Measurements from ENCODE around the gene CBX8. TPM values are rescaled to one million over a fixed set of nuclear protein-coding genes. Genes with fewer than 3 reads are reported as not detected.
"Not testable (repeated sequence)": the region's sequence is repeated elsewhere in the genome, so short reads cannot be mapped to it uniquely, and the experiment has no call there.

The CBX8 gene
- polyA plus RNA-seq, 5 donors: 7.3 to 12.4 (median 9.2) TPM

DNA sequence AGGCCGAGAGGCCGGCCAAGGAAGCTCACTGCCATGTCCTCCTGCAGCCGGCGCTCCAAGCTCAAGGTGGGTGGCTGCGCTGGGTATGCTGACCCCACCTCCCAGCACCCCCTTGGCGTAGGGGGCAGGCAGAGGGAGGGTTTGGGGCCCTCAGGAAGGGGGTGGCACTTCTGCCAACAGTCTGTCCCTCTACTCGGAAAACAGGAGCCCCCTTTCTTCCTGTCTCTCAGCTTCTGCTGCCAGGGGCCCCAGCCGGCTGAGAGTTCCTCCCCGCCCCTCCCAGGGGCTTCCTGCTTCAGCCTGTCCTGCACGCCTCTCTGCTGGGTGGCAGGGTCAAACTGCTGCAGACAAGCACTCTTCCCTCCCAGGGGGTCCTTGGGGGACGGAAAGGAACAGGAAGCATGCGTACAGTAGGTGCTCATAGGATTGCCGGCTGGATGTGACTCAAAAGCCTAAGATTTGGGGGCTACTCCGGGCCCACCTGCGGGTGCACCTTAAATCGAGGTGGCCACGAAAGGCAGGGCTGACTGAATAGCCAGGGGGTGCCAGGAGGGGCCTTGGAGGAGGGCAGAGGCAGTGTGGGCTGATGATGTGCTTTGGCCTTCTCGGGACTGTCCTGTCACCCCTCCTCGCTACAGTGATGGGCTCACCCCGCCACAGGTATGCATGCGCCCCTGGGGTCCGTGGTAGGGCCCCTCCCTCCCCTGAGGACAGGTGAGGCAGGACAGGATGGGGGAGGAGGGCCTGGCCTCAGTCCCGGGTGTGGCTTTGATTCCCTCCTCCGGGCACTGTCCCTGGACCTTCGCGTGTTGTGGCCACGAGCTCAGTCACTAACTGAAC, 14.9 kb downstream of the CBX8 start:
- DNase-seq: no peak

DNA sequence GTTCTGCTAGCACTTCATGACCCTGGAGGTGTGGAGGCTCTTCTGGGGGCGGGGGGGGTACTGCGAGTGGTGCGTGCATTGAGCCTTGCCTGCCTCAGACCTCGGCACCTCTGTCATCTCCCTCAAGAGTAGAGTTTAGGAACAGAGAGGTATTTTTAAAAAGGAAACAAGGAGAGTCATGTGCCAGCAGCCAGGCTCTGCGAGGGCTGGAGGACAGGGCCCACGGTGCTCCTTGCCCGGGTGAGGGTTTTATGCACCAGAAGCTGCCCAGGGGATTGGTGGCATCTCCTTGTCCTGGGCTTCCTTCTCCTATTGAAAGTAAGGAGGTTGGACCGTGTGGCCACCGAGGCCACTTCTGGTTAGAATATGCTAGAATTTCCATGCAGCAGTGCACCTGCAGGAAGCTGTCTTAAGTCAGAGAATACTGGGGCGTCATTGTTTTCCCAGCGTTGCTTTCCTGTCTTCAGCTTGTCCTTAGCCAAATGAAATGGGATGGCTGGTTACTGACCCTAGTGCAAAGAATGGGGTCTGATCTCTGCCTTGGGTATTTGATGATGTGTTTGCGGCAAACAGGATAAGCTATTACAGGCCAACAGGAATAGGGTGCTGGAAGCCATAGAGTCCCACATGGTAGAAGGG, 15.7 kb downstream of the CBX8 start:
- DNase-seq: no peak

DNA sequence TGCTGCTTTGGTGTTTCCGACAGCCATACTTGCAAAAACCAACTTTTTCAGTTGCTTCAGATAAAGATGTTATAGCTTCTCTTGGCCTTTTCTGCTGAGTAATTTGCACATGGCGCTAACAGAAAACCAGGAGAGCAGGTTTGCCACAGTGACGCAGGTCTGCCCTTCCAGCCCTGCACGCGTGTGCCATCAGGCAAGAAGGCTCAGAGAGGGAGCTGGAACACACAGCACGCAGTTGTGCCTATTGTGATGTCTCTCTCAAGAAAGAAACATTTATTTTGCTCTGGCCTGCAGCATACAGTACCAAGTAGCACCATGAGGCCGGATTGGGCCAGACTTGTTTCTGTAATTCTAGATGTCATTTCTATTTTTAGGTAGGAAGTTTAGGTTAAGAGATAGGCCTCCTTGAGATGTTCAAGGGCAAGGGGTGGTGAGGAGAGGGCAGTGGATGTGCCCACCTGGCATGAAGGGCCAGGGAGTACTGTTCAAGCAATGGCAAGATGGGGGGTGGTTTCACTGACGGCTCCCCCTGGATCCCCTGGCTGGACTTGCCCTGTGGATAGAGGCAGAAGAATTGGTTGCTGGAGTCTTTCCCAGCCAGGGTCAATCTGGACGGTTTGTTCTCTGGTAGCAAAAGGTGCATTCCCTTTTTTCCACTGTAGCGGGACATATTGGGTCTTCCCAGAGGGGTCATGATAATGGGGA, 17.1 kb downstream of the CBX8 start:
- DNase-seq: no peak

DNA sequence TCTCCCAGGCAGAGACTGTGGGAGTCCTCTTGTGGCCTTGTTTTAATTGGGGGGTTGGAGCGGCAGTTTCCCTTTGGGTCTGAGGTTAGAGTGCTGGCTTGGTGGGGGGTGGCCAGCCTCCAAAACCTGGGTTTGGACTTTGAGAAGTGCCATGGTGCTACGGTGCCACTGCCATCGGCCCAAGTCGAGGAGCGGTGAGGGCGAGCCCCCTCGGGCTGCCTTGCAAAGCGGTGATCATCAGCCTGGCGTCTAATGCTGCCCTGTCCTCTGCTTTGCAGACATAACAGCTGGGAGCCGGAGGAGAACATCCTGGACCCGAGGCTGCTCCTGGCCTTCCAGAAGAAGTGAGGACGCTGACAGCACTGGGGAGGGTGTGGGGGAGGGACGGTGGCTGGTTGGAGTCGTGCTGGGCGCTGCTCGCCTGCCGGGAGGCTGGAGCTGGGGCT, 17.8 kb downstream of the CBX8 start:
- no peak for DNase-seq

DNA sequence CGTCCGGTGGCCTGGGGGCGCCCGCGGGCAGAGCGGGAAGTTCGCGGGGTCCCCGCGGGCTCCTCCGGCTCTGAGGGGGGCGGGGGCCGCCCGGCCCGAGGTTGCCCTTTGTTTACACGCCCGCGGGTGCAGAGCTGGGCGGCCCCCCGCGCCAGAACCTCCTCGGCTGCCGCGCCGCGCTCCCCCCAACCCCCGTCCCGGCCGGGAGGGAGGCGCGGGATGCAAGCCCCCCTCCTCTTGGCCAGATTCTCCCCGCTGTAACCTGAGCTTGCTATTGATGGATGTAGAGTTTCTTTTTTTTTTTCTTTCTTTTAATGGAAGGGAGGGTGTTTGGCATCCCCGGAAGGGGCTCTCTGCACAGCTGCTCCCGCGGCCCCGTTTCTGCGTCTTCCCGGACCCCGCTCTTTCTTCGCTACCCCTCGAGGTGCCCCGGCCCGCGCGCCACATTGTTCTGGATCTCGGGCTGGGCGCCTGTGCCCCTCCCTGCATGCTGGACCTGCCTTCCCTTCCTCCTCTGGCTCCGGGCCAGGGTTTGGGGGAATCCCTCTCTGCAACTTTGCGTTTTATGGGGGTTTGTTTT, 18.3 kb downstream of the CBX8 start:
- DNase-seq: peak in 1 of 2 donors; percentile 45

DNA sequence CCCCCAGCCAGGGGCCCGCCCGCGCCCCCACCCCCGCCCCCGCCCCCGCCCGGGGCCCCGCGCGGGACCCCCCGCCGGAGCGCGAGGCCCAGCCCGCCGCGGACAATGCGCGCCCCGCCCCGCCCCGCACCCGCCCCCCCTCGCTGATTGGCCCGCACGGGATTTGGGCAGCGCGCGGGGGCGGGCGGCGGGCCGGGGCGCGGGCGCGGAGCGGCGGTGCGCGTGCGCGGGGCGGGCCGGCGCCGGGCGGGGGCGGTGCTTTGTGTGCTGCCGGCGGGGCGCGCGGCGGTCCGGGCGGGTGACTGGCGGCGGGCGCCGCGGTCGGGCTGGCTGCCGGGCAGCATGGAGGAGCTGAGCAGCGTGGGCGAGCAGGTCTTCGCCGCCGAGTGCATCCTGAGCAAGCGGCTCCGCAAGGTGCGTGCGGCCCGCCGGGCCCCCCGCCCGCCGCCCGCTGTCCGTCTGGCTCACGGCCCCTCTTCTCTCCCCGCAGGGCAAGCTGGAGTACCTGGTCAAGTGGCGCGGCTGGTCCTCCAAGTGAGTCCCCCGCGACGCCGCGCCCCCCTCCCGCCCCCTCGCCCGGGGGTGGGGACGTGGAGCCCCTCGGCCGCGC, 18.9 kb downstream of the CBX8 start, which contains the start of gene CBX2:
Gene CBX2, plus strand, starts transcription at position 255 of the 610 bp plus-strand sequence. Its CDS starts 88 bp downstream, at position 343.
- DNase-seq: peak; percentile 61 to 73

DNA sequence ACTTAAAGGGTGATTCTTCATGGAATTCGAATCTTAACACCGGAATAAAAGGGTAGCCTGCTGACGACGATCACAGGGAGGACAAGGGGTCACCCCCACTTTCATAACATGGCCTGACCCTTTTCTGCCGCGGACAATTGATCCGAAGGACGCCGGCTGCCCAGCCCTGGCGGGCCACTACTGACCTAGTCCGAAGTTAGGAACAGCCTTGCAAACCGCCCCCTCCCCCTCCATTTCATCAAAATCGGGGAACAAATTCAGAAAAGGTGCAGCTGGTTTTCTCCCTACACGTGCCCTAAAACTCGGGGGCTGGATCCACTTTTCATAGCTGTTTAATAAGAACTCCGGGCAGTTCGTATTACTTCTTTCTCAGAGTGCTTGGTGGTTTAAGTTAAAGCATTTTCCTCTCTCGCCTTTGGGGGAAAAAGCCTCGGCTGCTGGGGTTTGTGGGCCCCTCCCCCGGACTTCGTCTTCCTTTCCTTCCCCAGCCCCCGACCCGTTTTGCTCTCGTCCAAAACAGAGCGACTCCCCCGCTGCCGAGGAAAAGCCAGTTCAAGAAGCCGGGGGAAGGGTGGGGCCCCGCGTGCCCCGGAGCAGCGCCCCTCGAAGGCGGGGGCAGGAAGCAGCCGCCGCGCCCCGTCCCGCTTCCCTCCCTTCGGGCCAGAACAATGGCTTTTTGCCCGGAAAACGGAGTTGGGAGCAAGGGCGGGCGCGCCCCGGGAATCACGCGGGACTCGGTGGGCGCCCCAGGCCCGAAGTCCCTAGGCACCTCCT, 19.6 kb downstream of the CBX8 start:
- DNase-seq: peak; percentile 78 to 79

DNA sequence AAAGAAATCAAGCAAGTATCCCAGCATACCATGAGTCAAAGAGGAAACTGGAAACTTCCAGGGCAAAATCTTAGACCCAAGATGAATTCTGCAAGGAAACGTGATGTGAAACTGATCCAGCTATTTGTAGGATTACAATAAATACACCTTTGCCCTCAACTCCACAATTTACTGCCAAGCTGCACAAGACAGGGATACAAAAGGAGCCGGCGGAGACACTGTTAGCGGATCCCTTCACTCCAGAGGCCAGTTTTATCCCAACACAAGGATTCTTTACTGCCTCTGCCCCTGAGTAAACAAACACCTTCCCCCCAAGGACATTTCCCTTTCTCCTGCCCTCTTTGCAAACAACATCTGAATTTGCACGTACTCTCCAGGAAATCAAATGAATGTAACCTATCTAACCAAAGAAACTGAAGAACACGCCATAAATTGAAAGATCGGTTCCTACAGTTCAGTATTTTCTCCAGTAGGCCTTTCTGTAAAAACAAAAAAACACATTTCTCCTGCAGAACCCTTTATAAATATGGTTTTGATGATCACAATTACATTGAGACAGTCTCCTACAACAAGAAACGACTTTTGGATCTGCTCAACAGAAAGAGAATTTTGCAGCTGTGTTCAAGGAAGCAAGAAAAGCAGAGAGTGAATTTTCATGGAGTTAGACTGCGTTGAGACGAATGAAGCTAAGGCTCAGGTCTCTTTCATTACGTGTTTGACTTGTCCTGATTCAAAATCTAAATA, 20.3 kb downstream of the CBX8 start:
- DNase-seq: no peak

DNA sequence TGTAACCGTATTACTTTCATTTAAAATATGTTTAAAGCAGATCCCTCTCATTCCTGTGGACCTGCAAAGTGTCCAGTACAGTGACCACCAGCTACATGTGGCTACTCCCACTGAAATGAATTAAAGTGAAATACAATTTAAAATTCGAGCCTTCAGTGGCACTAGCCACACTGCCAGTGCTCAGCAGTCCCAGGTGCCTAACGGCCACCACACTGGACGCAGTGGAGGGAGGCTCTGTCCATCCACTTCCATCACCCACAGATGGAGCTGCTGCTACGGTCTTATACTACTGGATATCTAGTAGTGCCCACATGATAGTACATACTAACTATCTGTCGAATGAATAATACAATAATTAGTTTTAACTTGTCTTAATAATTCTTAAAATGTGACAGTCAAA, 21.2 kb downstream of the CBX8 start:
- DNase-seq: no peak

DNA sequence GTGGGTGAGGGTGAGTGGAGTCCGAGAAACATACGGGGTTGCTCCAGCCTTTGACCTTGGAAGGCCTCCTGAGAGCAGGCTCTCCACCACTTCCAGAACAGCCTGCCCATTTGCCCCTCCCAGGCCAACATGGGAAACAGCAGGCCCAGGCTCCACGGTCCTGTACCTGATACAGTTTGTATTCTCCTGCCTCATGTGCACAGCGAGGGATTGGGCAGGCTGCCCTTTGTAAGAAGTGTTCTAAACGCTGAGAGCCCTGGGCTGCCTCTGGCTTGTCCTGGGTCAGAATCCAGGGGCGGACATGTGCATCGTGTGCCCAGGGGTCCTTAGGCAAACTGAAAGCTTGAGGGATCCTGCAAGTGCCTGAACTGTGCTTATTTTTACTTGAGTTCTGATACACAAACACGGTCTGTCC, 22.3 kb downstream of the CBX8 start:
- DNase-seq: no peak

DNA sequence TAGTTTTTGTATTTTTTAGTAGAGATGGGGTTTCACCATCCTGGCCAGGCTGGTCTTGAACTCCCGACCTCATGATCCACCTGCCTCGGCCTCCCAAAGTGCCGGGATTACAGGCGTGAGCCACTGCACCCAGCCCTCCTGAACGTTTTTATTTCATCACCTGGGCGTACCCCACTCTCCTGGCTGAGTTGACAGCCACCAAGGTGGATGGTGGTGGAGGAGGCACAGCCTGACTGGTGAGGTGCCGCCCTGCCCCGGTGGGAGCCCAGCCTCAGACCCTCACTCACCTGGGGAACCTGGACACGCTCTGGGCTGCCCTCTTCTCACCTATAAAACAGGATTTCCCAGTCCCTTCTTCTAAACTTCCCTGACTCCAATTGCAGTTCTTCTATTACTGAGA, 24.2 kb downstream of the CBX8 start:
- DNase-seq: not testable (repeated sequence)

DNA sequence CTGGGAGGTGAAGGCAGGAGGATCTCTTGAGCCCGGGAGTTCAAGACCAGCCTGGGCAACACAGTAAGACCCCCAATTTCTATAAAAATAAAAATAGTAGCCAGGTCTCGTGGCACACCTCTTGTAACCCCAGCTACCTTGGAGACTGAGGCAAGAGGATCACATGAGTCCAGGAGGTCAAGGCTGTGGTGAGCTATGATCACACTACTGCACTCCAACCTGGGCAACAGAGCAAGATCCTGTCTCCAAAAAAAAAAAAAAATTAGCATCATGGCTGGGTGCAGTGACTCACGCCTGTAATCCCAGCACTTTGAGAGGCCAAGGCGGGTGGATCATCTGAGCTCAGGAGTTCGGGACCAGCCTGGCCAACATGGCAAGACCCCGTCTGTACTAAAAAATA, 25.6 kb downstream of the CBX8 start:
- no peak for DNase-seq

DNA sequence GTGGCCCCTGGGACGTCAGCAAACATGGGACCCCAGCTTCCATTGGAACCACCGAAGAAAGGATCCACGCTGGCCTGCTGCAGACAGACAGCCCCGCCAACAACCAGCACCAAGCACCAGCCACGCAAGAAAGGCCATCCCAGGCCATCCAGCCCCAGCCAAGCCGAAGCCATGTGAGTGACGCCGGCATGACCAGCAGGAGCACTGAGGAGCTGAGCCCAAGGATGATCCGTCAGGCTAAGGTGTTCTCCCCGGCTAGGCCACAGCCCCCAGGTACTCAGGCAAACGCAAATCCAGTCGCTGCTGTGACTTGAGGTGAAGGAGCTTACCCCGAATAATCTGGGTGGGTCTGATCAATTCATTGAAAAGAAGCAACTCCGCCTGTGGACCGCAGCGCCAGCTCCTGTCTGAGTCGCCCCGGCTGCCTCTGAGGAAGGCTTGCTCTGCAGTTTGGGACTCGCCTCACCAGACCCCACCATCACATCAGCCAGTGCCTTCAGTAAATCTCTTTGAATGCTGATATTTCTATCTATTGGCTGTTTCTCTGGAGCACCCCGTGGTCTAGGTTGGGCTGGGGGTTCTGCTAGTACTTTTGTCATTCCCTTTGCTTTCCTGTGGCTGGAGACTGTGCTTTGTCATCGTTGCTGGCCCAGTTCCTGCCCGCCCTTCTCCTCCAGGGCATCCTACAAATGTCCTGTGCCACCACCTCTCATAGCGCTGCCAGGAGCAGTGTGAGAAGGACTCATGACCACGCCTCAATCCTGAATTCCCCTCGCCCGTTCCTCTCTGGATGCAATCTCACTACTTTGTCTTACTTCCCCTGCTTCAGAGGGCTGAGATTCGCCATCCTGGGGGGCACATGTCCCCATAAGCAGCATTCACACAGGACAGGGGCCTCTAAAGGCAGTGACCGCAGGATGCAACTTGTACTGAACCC, 27.0 kb downstream of the CBX8 start:
- no peak for DNase-seq

DNA sequence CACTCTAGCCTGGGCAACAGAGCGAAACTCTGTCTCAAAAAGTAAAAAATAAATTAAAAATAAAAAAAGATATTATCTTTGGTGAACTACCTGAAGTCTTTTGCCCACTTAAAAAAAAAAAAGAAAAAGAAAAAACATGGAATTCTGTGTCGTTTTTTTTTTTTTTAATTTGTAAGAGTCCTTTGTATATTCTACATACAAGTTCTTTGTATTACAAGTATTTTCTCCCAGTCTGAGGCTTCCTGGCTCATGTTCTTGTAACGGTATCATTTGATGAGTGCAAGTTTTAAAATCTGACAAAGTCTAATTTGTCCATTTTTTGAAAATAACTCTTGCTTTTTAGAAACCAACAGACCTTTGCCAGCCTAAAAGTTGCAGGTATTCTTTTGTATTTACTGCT, 31.2 kb downstream of the CBX8 start:
- no peak for DNase-seq

DNA sequence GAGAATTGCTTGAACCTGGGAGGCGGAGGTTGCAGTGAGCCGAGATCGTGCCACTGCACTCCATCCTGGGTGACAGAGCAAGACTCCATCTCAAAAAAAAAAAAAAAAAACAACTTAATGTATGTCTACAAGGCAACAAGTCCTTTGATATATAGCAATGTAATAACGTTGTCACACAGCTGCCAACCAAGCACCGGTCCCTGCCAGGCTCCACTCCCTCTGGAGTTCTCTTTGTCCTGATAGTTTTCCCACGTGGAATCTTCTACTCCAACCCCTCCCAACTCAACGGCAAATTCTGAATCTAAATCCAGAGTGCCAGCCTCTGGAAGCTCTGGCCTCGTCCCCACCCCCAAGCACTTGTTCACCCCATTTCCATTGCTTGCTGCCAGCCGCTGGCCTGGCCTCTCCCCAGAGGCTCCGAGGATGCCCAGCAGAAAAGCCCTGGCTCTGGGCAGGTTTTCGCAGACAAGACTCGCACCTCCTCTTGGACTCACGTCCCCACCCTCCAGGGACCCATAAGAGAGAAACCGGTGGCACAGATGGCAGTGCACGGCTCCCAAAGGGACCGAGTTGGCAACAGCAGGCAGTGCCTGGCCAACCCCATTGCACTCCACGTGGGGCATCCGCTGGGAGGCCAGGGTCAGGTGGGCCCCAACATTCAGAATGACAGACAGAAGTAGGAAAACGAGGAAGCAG, 34.8 kb downstream of the CBX8 start:
- no peak for DNase-seq

DNA sequence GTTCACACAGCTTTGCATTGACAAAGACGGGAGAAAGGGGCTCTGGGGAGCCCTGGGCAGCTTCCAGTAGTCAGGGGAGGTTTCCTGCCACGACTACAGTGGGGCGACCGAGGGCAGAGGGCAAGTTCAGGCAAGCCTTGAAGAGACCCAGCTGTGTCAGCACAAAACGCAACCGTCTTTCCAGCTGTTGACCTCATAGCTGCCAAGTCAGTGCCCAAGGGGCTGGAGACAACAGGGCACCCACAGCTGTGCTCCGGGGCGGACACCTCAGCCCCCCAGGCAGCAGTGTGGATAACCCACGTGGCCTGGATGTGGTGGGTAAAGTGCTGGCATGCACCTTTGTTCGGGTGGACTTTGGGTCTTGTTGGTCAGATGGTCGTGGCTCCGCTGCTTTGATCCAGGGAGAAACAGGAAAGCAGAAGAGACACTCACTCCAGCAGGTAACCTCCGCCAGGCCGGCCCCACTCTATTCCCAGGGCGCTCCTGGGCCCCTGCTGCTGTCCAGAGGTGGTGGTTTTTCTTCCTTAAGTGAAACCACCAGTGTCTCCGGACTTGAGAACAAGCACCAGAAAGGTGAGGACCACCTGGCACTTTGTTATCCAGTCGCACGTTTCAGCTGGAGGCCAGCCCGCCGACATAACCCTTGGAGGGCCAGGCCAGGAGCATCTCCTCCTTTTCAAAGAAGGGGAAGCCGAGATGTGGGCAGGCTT, 36.5 kb downstream of the CBX8 start:
- no peak for DNase-seq

DNA sequence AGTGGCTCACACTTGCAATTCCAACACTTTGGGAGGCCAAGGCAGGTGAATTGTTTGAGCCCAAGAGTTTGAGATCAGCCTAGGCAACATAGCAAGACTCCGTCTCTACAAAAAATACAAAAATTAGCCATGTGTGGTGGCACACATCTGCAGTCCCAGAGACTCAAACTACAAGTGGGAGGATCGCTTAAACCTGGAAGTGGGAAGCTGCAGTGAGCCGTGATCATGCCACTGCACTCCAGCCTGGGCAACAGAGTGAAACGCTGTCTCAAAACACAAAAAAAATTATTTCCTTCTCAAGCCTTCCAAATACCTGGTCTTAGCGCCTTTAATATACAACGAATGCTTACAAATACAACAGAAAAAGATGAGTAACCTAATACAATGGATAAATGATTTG, 38.6 kb downstream of the CBX8 start:
- no peak for DNase-seq
